MV-4-11 (cell line): ENCODE data around the gene FAM107B.

ENCODE experiments used
- DNase-seq: peaks from one replicate; lab custom pipeline; 2025; lab: John Stamatoyannopoulos, UW

FAM107B gene

GRCh38 chr10:14578060-14578952 is 196.4 kb downstream of the FAM107B start:
- no peak for DNase-seq

GRCh38 chr10:14574885-14575284 is 199.8 kb downstream of the FAM107B start:
- no peak for DNase-seq

- no peak for DNase-seq
These were observed 200.4 kb downstream of the FAM107B start for GRCh38 chr10:14574291-14574690.

- DNase-seq: no peak
These were observed 200.9 kb downstream of the FAM107B start for GRCh38 chr10:14573666-14574261.

- no peak for DNase-seq
These were observed 201.9 kb downstream of the FAM107B start for GRCh38 chr10:14572811-14573210.

- DNase-seq: peak; percentile 31
These were observed 202.7 kb downstream of the FAM107B start for GRCh38 chr10:14571866-14572507.

- DNase-seq: no peak
These were observed 203.9 kb downstream of the FAM107B start for GRCh38 chr10:14570800-14571199.

GRCh38 chr10:14569274-14570060 is 205.2 kb downstream of the FAM107B start:
- no peak for DNase-seq

- no peak for DNase-seq
These were observed 207.3 kb downstream of the FAM107B start for GRCh38 chr10:14567421-14567820.

GRCh38 chr10:14566498-14566897 is 208.2 kb downstream of the FAM107B start:
- no peak for DNase-seq

- DNase-seq: no peak
These were observed 209.5 kb downstream of the FAM107B start for GRCh38 chr10:14565199-14565598.

- DNase-seq: peak; percentile 45
These were observed 210.4 kb downstream of the FAM107B start for GRCh38 chr10:14564268-14564744.

GRCh38 chr10:14563359-14563940 is 211.2 kb downstream of the FAM107B start:
- no peak for DNase-seq

GRCh38 chr10:14563076-14563336 is 211.7 kb downstream of the FAM107B start:
- DNase-seq: no peak

- peak; percentile 75 for DNase-seq
These were observed 212.2 kb downstream of the FAM107B start for GRCh38 chr10:14562218-14563075.

GRCh38 chr10:14560791-14561765 is 213.6 kb downstream of the FAM107B start:
- DNase-seq: no peak

- peak; percentile 88 for DNase-seq
These were observed 214.4 kb downstream of the FAM107B start for GRCh38 chr10:14560274-14560673.

- no peak for DNase-seq
These were observed 216.7 kb downstream of the FAM107B start for GRCh38 chr10:14558025-14558424.

- DNase-seq: no peak
These were observed 217.1 kb downstream of the FAM107B start for GRCh38 chr10:14557567-14557966.
